OCI-M1 (cell line): ENCODE measurements around the gene AURKB.
"Not testable (repeated sequence)": the region's sequence is repeated elsewhere in the genome, so short reads cannot be mapped to it uniquely, and the experiment has no call there.

Experiments
- DNase-seq: peaks from one replicate; lab custom pipeline; 2025; lab: John Stamatoyannopoulos, UW

AURKB gene

DNA sequence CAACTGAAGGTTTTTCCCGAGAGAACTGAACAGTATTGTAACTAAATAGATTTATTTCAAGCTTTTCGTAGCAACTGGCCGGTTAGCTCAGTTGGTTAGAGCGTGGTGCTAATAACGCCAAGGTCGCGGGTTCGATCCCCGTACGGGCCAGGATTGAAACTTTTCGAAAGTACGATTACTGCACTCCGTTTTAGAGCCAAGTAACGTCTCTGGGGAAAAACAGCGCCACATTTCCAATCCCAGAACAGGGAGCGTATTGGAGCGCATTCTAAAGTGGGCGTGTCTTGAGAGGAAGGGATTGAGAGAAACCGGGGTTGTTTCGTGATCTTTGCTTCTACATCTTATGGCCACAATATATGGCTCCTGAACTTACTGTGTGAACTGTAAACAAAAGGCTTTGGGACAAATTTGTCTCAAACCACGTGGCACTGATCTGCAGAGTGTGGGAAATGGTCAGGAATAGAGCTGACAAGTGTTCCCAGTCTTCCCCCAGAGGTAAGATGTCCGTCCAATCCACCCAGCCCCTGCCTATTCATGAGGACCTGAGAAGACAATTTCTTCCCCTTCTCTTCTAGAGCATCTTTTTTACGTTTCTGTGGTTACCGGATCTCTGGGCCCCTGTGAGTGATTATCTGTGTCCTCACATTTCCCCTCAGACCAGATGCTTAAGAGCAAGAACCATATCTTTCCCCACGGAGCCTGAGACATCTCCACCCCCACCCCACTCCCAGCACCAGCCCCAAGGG lies 22.7 kb downstream of the AURKB start:
- peak; percentile 100 for DNase-seq

DNA sequence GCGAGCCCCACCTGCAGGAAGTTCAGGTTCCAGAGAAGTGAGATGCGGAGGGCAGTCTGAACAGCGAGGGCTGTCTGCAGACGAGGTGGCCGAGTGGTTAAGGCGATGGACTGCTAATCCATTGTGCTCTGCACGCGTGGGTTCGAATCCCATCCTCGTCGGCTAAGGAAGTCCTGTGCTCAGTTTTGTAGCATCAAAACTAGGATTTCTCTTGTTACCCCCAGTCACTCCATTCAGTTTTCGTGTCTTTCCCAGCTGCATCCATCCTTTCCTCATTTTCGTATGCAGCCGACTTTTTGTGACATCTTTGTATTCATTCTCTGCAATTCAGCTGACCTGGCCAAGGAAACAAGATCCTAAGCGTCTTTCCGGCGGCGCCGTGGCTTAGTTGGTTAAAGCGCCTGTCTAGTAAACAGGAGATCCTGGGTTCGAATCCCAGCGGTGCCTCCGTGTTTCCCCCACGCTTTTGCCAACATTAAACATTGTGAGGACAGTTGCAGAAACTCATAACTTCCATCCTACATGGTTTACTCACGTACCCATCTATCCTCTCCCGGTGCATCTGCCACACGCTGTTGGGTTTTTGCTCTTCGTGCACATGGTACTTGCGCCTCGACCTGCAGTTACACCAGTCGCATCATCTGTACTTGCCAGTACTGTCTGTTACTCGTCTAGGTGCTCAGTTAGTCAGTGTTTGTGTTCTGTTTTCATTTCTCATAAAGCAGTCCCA lies 23.4 kb downstream of the AURKB start:
- peak; percentile 100 for DNase-seq

DNA sequence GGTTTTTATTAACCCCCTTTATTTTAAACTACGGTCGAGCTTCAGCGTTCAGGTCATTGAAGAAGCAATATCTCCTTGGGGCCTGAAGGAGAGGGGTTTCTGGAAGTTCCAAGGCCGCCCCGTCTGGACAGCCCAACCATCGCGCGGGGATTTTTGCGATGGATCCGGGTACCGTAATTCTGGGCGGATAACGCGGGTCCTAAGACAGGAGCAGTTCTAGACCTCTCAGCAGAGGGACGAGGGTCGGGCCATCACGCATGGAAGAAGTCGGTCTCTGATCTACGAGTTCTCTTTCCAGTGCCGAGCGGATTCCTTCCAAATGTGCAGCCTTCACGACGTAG lies 24.0 kb downstream of the AURKB start:
- no peak for DNase-seq

DNA sequence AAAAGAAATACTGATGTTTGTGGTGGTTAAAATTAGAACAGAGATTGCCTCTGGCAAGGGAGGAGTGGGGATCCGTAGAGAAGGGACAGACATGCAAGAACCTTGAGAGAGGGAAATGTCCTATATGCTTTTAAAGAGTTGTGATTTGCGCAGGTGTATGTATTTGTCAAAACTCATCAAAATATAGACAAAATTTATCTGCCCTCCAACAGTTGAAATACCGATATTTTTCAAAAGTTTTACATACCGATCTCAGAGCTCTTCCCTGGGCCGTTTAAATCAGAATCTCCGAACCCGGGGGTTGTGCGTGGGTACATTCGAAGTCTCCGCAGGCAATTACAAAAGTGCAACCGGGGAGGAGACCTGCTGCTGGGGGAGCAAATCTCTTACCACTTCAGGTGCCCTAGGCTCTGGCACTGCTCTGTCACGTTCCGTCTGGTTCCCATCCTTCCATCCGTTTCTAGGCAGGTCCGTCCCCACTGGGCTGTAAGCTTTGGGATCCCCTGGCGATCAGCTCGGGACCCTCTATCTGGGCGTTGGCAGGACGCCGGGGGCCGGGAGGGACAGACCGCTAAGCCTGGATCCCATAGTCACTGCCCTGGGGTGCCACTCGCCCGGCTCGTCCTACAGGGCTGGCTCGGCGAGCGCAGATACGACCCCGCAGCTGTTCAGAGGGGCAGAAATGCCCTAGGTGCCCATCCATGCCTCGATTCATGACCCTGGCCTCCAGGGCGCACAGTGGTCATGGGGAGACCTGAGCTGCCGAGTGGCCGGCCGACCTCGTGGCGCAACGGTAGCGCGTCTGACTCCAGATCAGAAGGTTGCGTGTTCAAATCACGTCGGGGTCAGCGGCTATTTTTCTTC lies 24.6 kb downstream of the AURKB start:
- peak; percentile 93 for DNase-seq

DNA sequence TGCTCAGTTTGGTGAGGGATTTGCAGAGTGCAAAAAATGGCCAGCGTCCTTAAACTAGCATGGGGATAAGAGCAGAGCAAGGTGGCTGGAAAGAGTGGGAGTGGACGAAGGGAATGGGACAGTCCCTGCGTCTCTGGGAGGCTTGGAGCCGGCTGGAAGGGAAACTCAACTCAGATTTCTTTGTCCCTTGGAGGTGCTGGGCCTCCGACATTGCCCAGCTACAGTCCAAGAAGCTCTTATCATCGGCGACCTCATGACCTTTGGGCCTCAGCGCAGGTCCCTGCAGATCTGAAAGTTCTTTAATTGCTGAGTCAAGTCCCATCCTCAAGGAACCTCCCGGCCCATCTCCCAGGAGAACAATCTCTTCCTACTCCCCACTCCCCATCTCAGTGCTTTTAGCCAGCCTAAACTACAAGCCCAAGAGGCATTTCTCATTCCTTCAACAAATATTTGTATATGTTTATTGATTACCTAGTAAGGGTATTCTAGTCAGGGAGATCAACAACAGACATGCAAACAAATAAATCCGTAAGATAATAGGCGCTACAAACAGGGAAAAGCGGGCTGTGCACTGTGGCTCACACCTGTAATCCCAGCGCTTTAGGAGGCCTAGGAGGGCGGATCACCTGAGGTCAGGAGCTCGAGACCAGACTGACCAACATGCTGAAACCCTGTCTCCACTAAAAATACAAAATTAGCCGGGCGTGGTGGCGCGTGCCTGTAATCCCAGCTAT lies 33.2 kb downstream of the AURKB start:
- no peak for DNase-seq

DNA sequence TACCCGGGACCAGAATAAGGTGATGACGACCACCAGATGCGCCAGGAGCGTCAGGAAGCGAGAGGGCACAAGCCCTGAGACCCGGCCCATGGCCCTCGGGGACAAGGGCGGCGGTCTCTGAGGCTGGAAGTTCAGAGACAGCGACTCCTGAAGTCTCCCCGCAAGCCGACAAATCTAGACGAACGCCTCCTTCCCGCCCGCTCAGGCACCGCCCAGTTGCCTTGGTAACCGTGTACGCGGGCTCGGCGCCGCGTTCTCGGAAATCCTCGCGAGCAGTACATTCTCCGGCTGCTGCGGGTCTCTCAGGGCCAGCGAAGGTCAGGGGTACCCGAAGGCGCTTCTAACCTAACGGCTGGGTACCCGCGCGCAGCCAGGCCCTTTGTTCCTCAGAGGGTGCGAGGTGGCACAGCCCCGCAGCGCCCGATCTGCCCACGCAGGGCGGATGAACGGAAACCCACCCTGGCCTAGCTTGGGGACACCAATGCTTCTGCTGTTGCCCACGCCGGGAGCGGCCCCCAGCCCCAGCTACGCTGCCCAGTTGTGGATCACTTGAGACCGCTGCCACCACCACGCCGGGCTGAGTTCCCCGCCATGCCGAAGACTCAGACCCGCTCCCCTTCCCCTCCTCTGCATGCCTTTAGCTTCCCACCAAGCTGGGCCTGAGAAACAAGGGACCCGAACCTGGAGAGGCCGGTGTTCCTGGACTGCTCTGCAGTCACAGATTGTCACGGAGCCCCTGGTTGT lies 34.0 kb downstream of the AURKB start, which contains the start of gene TMEM107:
TSS of gene TMEM107 (minus strand) at position 184 of the 744 bp plus-strand sequence. CDS start at position 90, 94 bp downstream.
- peak; percentile 97 for DNase-seq

DNA sequence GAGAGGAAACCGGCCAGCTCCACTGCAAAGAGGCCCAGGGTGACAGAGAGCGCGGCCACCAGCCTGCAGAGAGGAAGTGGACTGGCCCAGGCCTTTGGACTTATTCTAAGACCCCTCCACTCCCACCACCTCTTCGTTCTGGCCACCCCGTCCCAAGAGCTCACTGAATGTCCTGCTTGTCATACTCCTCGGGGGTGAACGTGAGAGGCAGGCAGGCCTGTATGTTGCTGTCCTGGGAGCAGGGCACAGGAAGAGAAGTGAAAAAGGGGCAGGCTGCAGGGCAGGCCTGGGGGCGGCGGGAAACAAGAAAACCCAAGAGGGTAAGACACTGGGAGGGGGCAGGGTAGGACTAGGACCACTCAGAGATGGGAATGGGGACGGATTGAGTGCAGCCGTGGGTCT lies 34.6 kb downstream of the AURKB start:
- peak; percentile 80 for DNase-seq

DNA sequence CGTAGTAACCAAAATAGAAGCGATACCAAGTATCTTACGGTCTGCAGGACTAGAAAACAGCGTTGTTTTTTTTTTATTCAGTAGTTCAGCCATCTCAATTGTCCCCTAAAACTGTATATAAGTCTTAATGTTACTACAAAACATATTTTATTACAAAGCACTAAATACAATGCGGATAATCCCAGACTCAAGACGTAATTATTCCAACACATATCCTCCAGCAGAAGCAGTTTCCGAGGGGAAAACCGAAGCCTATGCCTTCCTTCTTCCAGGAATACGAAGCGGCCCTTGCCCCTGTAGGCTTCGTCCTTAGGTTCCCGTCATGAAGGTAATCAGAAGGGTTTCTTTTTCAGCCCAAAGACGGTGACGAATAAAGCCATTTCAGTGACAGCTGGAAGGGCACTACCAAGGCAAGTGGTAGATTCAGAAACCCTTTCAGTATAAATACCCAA lies 36.5 kb downstream of the AURKB start:
- no peak for DNase-seq

DNA sequence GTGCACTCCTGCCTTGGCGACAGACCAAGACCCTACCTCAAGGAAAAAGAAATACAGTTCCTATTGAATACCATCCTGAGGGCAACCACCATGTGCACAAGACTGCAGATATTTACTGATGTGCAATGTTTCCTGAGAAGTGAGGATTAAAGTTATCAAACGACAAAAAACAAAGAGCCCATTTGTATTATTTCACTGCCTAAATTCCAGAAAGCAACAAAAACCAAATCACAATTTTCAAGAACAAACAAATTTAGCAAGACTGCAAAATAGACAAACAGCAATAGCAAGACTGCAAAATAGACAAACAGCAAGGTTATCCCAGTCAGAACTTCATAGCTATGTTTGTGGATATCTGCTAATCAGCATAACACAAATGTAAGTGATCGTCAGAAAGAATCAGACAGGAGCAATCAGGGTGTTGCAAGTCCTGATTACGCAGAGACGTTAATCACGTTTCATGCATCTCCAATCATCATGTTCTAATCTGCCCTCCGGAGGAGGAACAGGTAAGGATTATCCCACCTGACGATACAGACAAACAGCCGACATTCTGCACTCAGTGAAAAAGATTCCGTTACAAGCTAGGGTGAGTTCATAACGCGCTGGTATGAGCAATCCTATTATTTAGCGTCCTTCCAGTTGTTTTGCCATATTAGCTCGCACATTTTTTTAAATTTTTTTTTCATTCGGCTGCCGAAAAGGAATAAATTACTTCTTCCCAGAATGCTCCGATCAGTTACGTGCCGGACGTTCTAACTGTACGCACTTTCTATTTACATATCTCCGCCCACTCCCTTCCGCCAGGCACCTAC lies 37.1 kb downstream of the AURKB start:
- peak; percentile 98 for DNase-seq

DNA sequence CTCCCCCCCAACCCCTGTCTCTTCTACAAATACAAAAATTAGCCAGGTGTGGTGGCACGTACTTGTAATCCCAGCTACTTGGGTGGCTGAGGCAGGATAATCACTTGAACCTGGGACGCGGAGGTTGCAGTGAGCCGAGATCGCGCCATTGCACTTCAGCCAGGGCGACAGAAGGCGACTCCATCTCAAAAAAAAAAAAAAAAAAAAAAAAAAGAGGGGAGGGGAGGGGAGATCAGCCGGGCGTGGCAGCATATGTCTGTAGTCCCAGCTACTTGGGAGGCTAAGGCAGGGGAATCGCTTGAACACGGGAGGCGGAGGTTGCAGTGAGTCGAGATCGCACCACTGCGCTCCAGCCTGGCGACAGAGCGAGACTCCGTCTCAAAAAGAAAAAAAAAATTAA lies 40.2 kb downstream of the AURKB start:
- DNase-seq, result not testable (repeated sequence)

DNA sequence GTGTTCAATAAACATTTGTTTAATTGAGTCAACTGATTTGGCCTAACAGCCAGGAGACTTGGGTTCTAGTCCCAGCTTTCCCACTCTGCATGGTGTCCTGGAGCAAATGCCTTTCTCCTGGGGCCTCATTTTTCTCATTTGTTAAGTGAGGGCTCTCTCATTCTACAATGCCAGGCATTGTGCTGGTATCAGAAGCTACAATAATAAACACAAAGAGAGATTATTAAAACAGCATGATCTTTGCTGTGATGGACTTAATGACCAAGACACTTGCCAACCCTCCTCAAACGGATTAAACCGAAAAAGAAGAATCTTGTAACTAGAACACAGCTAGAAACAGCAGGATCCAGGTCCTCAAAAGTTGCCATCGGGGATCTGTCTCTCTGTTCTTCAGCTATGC lies 42.8 kb downstream of the AURKB start:
- no peak for DNase-seq

DNA sequence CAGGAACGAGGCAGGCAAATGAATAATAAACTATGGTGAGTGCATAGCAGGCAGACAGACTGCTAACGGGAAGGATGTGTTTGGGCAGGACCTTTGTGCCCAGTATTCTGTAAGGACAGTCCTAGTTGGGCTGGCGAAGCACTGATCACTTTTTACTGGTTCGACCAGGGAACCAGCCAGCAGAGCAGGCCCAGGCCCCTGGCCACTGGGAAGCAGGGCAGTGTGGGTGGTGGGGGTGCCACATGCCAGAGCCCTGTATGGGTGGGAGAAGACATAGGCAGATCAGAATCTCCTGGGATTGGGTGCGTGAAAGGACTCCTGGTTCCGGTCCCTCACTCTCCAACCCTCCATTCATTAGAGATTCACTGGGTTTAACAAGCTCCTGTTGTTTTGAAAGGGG lies 43.6 kb downstream of the AURKB start:
- DNase-seq, result no peak

DNA sequence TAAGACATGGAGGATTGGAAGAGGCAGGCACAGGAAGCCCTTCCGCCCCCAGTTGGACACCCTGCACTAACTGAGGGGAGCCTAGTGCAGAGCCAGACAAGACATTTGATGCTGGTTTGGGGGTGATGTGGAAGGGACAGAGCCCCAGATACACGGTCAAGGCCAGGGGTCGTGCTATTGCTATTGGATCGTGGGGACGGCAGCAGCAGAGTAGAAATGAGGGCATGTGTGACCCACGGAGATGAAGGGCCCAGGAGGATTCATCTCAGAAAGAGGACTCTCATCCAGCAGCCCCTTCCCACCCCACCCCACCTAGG lies 45.6 kb downstream of the AURKB start:
- no peak for DNase-seq

DNA sequence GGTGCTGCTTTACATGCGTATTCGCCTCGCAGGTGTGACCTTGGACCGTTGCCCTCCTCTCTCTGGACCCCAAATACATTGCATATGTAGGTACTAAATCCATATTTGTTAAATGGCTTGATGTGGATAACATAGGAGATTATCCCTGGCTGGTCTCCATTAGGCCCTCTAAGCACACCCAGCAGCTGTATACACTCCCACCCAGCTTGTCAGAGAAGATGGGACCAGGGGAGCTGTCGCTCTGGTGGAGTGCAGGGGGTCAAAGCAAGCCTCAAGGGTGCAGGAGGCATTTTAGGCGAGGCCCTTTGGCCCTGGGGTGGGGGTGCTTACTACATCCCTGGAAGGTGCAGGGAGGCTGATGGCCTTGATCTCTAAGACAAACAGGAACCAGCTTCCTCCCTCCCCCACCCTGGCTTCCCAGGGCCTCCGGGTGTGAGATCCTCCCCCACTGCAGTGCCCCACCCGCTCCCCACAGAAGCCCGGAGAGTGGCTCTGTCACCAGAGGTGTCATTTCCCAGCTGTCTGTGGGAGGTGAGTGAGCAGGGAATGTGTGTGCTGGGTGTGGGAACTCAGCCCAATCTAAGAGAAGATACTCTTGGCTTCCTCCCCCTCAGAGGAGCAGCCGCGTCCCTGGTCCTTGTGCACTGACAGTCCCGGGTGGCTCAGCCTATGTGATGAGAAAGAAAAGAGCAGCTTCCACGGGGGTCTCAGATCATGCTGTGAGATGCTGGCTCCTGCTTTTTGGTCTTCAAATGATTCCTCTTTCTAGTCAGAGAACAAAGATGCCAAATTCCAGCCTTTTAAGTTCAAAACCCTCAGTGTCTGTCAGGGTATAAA lies 46.2 kb downstream of the AURKB start:
- peak; percentile 96 for DNase-seq

DNA sequence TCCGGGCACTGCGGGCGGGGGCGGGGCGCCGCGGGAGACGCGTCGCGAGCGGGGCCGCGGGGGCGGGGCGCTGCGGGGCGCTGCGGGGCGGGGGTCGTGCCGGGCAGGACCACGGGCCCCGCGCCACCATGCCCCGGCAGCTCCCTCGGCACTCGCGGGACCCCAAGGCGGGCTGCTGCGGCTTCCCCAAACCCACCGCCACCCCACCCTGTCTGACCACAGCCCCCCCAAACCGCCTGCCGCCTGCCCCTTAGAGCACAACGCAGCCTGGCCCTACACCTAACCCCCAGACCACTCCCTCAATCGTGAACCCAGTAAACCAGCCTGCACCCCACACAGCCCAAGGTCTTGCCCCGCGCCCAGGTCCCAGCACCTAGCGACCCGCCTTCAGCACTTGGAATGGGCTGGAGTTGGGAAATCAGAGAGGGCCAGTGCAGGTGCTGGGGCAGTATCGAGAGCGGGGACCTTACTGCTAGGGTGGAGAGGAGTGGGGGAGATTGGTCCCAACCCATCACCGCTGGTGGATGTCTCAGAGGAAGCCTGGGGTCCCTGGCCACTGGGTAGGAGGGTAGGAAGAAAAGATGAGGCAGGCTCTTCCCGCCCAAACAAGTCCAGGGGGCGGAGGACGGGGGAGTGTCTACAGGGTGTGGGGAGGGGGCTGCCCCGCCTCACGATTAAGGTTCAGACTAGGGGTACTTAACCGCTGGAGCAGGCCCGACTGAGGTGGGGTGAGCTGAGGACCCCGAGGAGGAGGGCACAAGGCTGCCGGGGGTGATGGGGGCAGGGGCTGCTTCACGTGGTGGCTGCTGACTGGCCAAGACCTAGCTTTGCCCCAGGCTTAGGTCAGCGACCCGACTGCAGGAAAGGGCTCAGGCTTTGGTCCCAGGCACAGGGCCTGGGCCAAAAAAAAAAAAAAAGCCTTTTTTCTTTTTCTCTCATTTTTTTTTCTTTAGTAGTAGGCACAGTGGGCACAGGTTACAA lies 47.1 kb downstream of the AURKB start:
- DNase-seq, result no peak

DNA sequence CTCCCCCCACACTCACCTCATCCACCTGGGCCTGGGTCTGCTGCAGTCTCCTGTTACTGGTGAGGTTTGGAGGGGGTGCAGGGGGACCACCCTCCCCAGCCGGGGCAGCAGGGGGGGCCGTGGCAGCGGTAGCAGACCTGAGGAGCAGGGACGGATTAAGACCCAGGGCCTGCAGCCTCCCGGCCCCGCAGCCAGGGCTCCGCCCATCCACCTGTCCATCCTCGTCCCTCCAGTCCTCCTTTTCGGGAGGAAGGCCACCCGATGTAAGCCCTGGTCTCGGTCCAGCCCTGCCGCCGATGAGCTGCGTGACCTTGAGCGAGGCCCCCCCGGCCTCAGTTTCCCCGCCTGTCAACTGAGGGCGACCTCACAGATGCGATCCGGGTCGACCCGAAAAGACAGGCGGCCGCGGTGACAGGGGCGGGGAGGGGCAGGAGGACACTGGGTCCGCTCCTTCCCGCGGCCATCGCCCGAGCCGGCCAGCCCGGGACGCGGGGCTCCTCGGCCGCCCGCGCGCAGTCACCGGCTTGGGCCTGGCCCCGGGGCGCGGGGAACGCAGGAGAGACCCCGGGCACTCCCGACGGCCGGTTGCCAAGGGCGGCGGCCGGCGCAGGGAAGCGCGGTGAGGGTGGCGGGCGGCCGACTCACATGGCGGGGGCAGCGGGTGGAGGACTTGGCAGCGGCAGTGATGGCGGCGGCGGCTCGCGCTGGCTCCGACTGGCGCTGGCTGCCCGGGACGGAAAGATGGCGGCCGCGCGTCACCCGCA lies 48.0 kb downstream of the AURKB start, which contains the start of gene VAMP2:
TSS of gene VAMP2 (minus strand) at position 716 of the 764 bp plus-strand sequence. CDS start at position 647, 69 bp downstream.
- peak; percentile 79 for DNase-seq
